CD4-positive, CD25-positive, alpha-beta regulatory T cell (primary cell): Measurements from ENCODE around the gene MFSD6L. TPM values are rescaled to one million over a fixed set of nuclear protein-coding genes. Genes with fewer than 3 reads are reported as not detected.

Source experiments
- ATAC-seq, 2 donors: fragments of 150-1000 bp; cut with Tn5 transposase; one replicate each; pipeline ENCODE4 v1.10.0; 2021; ENCODE audit warnings: low read depth in 2 of 2, moderate number of reproducible peaks in 2 of 2, moderate library complexity in 1 of 2
- DNase-seq, 3 donors: peaks; one replicate each; pipeline versions ENCODE4 v3.0.0 to v3.0.0-alpha.2; 2012 to 2022; ENCODE audit warnings: mixed read lengths in 1 of 3
- H3K27ac ChIP-seq: one replicate; pipeline ENCODE4 v1.7.0; 2013; ENCODE audit warnings: mild to moderate bottlenecking, low read length; ENCODE audit not compliant: insufficient read depth, poor library complexity, severe bottlenecking
- H3K27me3 ChIP-seq: one replicate; pipeline ENCODE4 v1.7.0; 2013; ENCODE audit warnings: low read length; ENCODE audit not compliant: control insufficient read depth, insufficient read depth
- H3K36me3 ChIP-seq: one replicate; pipeline ENCODE4 v1.7.0; 2013; ENCODE audit warnings: mild to moderate bottlenecking, low read length, moderate library complexity; ENCODE audit not compliant: control insufficient read depth, insufficient read depth
- H3K4me1 ChIP-seq: 2 replicates; pipeline ENCODE4 v1.7.0; 2013; ENCODE audit warnings: mild to moderate bottlenecking, low read length; ENCODE audit not compliant: insufficient read depth, control insufficient read depth, poor library complexity, severe bottlenecking
- H3K4me3 ChIP-seq: one replicate; pipeline ENCODE4 v1.7.0; 2013; ENCODE audit warnings: low read depth, mild to moderate bottlenecking, low read length, moderate library complexity
- H3K9me3 ChIP-seq, 2 experiments: 1 replicate in 1 of 2; 2 replicates in 1 of 2; pipeline ENCODE4 v1.7.0; 2013; ENCODE audit warnings: low read length in 2 of 2, mild to moderate bottlenecking in 1 of 2, moderate library complexity in 1 of 2; ENCODE audit not compliant: control insufficient read depth in 2 of 2
- H3K27ac Mint-ChIP-seq, 3 donors: one replicate each; pipeline ENCODE4 v1.8.0; 2020 to 2022; ENCODE audit warnings: mild to moderate bottlenecking in 3 of 3, mixed read lengths in 3 of 3, moderate library complexity in 2 of 3
- H3K27me3 Mint-ChIP-seq: one replicate; pipeline ENCODE4 v1.8.0; 2022; ENCODE audit warnings: mild to moderate bottlenecking, mixed read lengths
- H3K36me3 Mint-ChIP-seq: one replicate; pipeline ENCODE4 v1.8.0; 2020; ENCODE audit warnings: mixed read lengths
- H3K4me1 Mint-ChIP-seq, 4 donors: one replicate each; pipeline ENCODE4 v1.8.0; 2020 to 2022; ENCODE audit warnings: mixed read lengths in 4 of 4, mild to moderate bottlenecking in 1 of 4
- H3K4me3 Mint-ChIP-seq, 4 donors: one replicate each; pipeline ENCODE4 v1.8.0; 2020 to 2022; ENCODE audit warnings: mild to moderate bottlenecking in 4 of 4, mixed read lengths in 4 of 4, moderate library complexity in 3 of 4
- H3K9me3 Mint-ChIP-seq, 7 donors: one replicate each; pipeline ENCODE4 v1.8.0; 2020 to 2022; ENCODE audit warnings: mixed read lengths in 7 of 7, mild to moderate bottlenecking in 3 of 7, moderate library complexity in 2 of 7
- polyA plus RNA-seq, 4 donors: library from polyadenylated mRNA; unstranded; fragments of 300-500 nt; fragmentation: Illumina TruSeq; gene quantifications; one replicate each; pipeline ENCODE4 v1.2.3, GENCODE V29; 2021
- total RNA-seq: library from RNA; stranded (reverse); gene quantifications from one replicate; pipeline ENCODE4 v1.2.3, GENCODE V29; 2022

MFSD6L gene
- not detected for total RNA-seq
- polyA plus RNA-seq: not detected

DNA sequence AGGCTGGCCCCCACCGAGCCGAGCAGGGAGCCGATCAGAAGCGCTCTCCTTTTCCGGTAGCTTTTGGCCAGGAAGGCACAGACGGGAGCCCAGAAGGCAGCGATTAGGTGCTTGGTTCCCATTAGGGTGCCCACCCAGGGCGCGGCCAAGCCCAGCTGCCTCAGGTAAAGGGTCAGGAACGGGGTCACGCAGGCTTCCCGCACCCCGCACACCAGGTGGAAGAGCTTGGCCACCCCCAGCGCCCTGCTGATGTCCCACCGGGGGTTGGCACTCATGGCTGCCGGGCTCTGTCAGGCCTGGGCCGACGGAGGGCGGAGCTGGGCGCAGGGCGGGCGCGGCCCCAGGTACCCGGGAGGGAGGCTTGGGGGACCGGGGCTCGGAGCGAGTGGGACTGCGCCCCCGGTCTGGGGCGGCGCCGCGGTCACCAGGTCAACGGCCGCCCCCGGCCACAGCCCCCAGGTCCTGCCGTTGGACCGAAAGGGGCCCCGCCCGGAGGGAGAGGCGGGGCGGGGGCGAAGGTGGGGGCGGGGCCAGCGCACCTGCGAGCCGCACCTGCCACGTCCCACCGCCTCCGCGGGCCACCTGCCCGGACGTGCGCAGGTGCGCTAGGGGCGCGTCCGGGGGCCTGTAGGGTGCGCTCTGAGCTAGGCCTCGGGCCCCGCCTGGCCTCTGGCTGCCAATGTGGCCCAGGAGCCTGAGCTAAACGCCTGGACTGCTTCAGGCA lies at the start of gene MFSD6L:
Gene MFSD6L (minus strand): TSS at position 520 of the 724 bp plus-strand sequence. CDS start 245 bp downstream, at position 275.
- ATAC-seq (no peak), DNase-seq (no peak)
- Mint-ChIP-seq H3K9me3 (no peaks in the 10 kb centered on the region), H3K27ac (no peak within 1 kb of the TSS), H3K27me3 (peaks cover 11% of the 10 kb centered on the region), H3K4me1 (no peaks in the 10 kb centered on the region), H3K4me3 (no peak within 1 kb of the TSS), H3K36me3 (no peaks in the 10 kb centered on the region)
- Histone ChIP-seq H3K36me3 (no peaks in the 10 kb centered on the region), H3K27ac (no peak within 1 kb of the TSS), H3K4me1 (no peaks in the 10 kb centered on the region), H3K27me3 (no peaks in the 10 kb centered on the region), H3K9me3 (no peaks in the 10 kb centered on the region), H3K4me3 (no peak within 1 kb of the TSS)

GRCh38 chr17:8847891-8848290 lies 48.7 kb upstream of the MFSD6L start:
- no peaks in the 10 kb centered on the region for H3K4me1 ChIP-seq
- H3K9me3 ChIP-seq: no peaks in the 10 kb centered on the region
- H3K27me3 Mint-ChIP-seq: peaks cover 12% of the 10 kb centered on the region
- no peak overlapping the region for H3K4me3 ChIP-seq
- no peaks in the 10 kb centered on the region for H3K9me3 Mint-ChIP-seq
- H3K27ac ChIP-seq: no peak overlapping the region
- peaks cover 0 to 5% (median 0%) of the 10 kb centered on the region in 4 donors for H3K4me1 Mint-ChIP-seq
- H3K36me3 Mint-ChIP-seq: no peaks in the 10 kb centered on the region
- ATAC-seq (no peak), DNase-seq (no peak)
- H3K27me3 ChIP-seq: no peaks in the 10 kb centered on the region
- H3K4me3 Mint-ChIP-seq: no peak overlapping the region
- H3K27ac Mint-ChIP-seq: no peak overlapping the region
- no peaks in the 10 kb centered on the region for H3K36me3 ChIP-seq

GRCh38 chr17:8846768-8847211 lies 47.6 kb upstream of the MFSD6L start:
- Mint-ChIP-seq H3K36me3 (no peaks in the 10 kb centered on the region), H3K27ac (no peak overlapping the region), H3K4me3 (no peak overlapping the region), H3K27me3 (peaks cover 12% of the 10 kb centered on the region), H3K9me3 (no peaks in the 10 kb centered on the region), H3K4me1 (peaks cover 0 to 2% (median 0%) of the 10 kb centered on the region in 4 donors)
- no peaks in the 10 kb centered on the region for H3K4me1 ChIP-seq
- no peaks in the 10 kb centered on the region for H3K27me3 ChIP-seq
- no peak for ATAC-seq
- no peaks in the 10 kb centered on the region for H3K36me3 ChIP-seq
- H3K4me3 ChIP-seq: no peak overlapping the region
- H3K27ac ChIP-seq: no peak overlapping the region
- DNase-seq: peak in 1 of 3 donors; percentile 28
- no peaks in the 10 kb centered on the region for H3K9me3 ChIP-seq

DNA sequence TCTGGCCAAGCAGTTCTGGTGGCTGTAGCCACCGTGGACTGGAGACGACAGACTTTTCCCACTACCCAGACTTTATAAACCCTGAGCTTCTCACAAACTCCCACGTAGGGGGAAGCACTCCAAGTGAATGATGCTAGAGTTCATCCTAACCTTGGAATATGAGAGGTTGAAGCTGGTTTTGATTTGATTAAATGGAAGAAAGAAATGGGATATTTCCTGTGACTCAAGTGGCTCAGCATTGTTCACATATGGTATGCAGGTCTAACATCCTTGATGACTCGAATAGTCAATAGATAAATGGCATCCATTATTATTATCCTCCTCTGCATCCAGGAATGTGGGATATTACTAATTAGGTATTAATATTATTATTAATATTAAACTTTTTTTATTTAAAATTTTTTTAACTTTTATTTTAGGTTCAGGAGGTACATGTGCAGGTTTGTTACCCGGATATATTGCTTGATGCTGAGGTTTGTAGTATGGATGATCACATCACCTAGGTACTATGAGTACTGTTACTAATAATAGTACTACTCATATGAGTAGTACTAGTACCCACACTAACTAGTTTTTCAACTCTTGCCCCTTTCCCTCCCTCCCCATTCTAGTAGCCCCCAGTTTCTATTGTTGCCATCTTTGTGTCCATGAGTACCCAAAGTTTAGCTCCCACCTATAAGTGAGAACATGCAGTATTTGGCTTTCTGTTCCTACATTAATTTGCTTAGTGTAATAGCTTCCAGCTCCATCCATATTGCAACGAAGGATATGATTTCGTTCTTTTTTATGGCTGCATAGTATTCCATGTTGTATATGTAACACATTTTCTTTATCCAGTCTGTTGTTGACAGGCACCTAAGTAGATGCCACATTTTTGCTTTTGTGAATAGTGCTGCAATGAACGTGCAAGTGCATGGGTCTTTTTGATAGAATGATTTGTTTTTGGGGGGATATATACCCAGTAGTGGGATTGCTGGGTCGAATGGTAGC lies 45.4 kb upstream of the MFSD6L start:
- Mint-ChIP-seq H3K27me3 (peaks cover 11% of the 10 kb centered on the region), H3K4me1 (no peaks in the 10 kb centered on the region), H3K9me3 (no peaks in the 10 kb centered on the region), H3K27ac (no peak overlapping the region), H3K36me3 (no peaks in the 10 kb centered on the region), H3K4me3 (no peak overlapping the region)
- DNase-seq (no peak), ATAC-seq (no peak)
- no peaks in the 10 kb centered on the region for H3K27me3 ChIP-seq
- H3K4me1 ChIP-seq: no peaks in the 10 kb centered on the region
- no peaks in the 10 kb centered on the region for H3K9me3 ChIP-seq
- H3K36me3 ChIP-seq: no peaks in the 10 kb centered on the region
- H3K4me3 ChIP-seq: no peak overlapping the region
- H3K27ac ChIP-seq: no peak overlapping the region

DNA sequence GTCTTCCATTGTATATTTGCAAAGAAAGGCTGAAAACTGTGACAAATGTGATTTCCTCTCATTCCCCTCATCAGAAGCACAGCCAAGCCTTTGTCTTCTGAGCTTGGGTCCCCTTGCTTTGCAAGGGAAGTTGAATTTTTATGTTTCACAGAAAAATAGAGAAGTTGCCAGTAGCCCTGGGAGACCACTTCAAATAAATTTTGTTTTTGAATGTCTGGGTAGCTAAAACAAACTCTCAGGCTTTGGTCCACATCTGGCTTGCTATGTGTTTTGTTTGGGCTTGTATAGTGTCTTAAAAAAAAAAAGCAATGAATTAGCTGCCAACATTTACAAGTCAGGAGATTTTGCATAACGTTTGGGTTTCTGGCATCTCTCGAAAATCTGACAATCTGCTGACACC lies 44.2 kb upstream of the MFSD6L start:
- H3K4me3 ChIP-seq: no peak overlapping the region
- peaks cover 14% of the 10 kb centered on the region for H3K27me3 Mint-ChIP-seq
- H3K9me3 ChIP-seq: no peaks in the 10 kb centered on the region
- no peak overlapping the region for H3K27ac Mint-ChIP-seq
- DNase-seq: no peak
- no peak overlapping the region for H3K4me3 Mint-ChIP-seq
- H3K4me1 Mint-ChIP-seq: no peaks in the 10 kb centered on the region
- H3K27ac ChIP-seq: no peak overlapping the region
- H3K9me3 Mint-ChIP-seq: no peaks in the 10 kb centered on the region
- no peak for ATAC-seq
- no peaks in the 10 kb centered on the region for H3K36me3 Mint-ChIP-seq
- H3K36me3 ChIP-seq: no peaks in the 10 kb centered on the region
- H3K4me1 ChIP-seq: no peaks in the 10 kb centered on the region
- H3K27me3 ChIP-seq: no peaks in the 10 kb centered on the region

- H3K36me3 ChIP-seq: no peaks in the 10 kb centered on the region
- H3K27ac Mint-ChIP-seq: peak overlapping the region in 1 of 3 donors; percentile 17
Observed at GRCh38 chr17:8841844-8842243, 42.7 kb upstream of the MFSD6L start.

GRCh38 chr17:8839410-8839935 lies 40.3 kb upstream of the MFSD6L start:
- Mint-ChIP-seq H3K27ac (no peak overlapping the region), H3K4me1 (no peaks in the 10 kb centered on the region), H3K36me3 (no peaks in the 10 kb centered on the region), H3K27me3 (peaks cover 17% of the 10 kb centered on the region), H3K9me3 (no peaks in the 10 kb centered on the region), H3K4me3 (no peak overlapping the region)
- H3K4me1 ChIP-seq: no peaks in the 10 kb centered on the region
- no peak overlapping the region for H3K4me3 ChIP-seq
- H3K36me3 ChIP-seq: no peaks in the 10 kb centered on the region
- H3K27ac ChIP-seq: no peak overlapping the region
- ATAC-seq: no peak
- no peak for DNase-seq
- H3K27me3 ChIP-seq: no peaks in the 10 kb centered on the region
- H3K9me3 ChIP-seq: no peaks in the 10 kb centered on the region

More at GRCh38 chr17:8841844-8842243, 42.7 kb upstream of the MFSD6L start:
- Histone ChIP-seq H3K9me3 (no peaks in the 10 kb centered on the region), H3K27ac (no peak overlapping the region), H3K4me3 (no peak overlapping the region), H3K4me1 (no peaks in the 10 kb centered on the region), H3K27me3 (no peaks in the 10 kb centered on the region)
- ATAC-seq (no peak), DNase-seq (no peak)
- H3K9me3 Mint-ChIP-seq: no peaks in the 10 kb centered on the region
- no peaks in the 10 kb centered on the region for H3K36me3 Mint-ChIP-seq
- H3K4me1 Mint-ChIP-seq: no peaks in the 10 kb centered on the region
- peaks cover 14% of the 10 kb centered on the region for H3K27me3 Mint-ChIP-seq
- H3K4me3 Mint-ChIP-seq: no peak overlapping the region
